HG02678 (cell line): ENCODE data around the gene MARK2.

Source experiments
- ATAC-seq: cut with Tn5 transposase; IDR thresholded peaks from one replicate; pipeline ENCODE4 v1.9.1; 2021; ENCODE audit warnings: mild to moderate bottlenecking, moderate library complexity; ENCODE audit not compliant: unreplicated experiment

Gene MARK2

GRCh38 chr11:63829823-63830489 lies 9.0 kb upstream of the MARK2 start:
- ATAC-seq, result no peak

DNA sequence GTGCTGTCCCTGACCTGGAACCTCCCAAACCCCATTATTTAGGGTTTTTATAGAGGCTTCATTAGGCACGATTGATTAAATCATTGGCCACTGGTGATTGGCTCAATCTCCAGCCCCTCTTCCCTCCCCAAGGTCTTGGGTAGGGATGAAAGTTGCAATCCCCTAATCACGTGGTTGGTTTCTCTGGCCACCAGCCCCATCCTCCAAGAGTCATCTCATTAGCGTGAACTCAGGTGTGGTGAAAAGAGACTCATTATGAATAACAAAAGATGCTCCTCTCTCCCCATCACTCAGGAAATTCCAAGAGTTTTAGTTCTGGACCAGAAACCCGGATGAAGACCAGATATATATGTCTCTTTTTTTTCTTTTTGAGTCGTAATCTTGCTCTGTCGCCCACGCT lies 7.6 kb upstream of the MARK2 start:
- ATAC-seq, result no peak

DNA sequence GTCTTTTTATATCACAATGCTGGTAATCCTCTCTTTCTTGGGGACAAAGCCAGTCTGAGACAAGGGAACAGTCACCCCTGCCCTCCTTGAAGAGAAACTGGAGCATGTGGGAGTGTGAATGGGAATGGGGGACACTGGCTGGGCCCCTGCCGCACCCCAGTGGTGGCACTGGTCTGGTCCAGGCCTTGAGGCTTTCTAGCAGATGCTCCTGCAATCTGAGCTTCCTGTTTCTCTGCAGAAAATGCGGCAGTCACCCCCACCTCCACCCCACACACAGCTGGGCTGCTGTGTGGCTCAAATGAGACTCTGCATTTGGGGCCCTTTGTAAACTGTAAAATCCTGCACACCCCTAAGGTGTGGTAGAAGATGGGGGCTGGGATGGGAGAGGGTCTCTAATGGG lies 6.6 kb upstream of the MARK2 start:
- no peak for ATAC-seq

DNA sequence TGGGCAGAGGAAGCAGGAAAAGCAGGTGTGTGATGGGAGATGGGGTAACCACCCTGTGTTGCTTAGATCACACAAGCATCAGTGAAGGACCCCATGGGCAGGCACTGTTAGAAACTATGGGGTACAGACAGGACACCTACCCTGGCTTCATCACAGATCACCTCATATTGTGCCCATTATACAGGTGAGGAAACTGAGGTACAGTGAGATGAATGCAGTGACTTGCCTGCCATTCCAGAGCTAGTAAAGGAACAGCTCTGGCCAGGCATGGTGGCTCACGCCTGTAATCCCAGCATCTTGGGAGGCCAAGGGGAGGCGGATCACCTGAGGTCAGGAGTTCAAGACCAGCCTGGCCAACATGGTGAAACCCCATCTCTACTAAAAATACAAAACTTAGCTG lies 5.9 kb upstream of the MARK2 start:
- no peak for ATAC-seq

DNA sequence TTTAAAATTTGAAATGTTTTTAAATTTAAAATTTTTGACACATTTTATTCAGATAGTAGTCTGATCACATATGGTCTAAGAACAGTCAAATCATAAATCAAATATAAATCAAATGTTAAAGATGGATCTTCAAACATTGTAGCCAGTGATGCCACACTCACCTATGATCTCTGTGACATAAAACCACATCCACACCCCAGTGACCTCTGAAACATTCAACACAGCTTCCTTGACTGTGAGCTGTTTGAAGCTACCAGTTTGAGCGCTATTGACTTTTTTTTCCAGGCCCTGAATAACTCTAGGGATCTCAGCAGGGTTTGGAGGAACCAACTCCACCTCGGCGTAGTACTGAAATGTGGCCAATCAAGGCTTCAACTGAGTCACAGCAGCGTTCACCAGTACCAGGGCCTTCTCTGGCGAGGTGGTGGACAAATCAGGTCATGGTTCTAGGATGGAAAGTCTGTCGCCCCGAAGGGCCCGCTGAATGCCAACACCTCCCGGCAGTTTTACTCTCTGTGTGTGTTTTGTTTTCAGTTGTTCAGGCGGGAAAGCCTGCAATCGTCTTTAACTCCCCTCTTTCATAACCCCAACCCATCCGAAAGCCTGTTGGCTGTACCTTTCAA lies 4.3 kb upstream of the MARK2 start:
- ATAC-seq, result no peak

DNA sequence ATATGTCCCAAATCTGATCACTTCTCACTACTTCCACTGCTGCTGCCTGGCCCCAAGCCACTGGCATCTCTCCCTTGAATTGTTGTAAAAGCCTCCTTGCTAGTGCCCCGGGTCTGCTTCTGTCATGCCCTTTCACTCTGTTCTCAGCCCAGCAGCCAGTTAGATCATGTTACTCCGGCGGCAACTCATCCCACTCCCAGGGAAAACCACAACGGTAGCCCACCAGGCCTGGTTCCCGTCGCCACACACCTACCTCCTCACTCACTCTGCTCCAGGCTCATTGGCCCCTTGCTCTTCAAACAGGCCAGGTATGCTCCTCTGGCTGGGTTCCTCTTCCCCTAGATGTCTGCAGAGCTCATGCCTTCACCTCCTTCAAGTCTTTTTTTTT lies 3.8 kb upstream of the MARK2 start:
- no peak for ATAC-seq

DNA sequence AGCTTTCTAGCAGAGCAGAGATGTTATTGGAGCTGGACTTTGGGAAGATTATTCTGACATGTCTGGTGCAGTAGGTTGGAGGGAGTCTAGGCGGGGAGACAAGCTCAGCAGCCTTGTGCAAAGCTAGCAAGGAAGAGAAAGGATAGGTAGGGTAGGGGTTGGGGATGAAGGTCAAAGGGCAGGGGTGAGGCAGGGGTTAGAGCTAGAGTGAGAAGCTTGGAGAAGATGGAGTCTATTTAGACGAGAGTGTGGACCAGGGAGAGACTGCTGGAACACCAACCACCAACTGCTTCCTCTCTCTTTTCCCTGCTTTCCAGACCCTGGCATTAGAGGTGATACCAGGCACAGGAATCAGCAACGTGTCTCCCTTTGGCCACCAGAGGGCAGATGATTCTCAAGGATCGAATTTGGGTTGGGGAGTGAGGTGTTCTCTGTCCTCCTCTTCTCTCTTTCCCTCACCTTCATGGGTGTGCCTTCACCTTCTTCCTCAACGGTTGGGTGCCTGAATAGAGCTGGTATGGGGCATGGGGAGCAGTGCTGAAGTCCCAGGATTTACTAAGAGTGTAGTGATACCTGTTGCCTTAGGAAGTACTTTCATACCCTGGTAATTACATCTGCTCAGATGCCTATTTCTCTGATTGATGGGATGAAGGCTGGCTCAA lies 1.8 kb upstream of the MARK2 start:
- ATAC-seq, result no peak

DNA sequence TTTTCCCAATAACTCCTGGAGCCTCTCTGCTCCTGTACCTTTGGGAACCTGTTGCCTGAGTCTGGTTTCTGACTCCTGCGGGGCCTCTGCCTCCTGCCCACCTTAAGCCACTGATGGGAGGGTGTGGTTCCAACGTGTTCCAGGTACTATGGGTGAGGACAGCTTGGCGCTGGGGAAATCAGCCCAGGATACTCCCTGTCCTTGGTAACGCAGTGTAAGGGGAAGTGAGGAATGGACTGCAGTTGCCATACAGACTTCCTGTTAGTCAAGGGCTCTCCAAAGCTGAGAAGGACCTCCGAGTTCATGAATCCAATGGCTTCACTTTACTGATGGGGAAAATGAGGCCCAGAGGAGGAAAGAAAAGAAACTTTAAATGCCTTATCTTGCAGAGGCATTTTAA lies 1.2 kb upstream of the MARK2 start:
- ATAC-seq, result no peak

DNA sequence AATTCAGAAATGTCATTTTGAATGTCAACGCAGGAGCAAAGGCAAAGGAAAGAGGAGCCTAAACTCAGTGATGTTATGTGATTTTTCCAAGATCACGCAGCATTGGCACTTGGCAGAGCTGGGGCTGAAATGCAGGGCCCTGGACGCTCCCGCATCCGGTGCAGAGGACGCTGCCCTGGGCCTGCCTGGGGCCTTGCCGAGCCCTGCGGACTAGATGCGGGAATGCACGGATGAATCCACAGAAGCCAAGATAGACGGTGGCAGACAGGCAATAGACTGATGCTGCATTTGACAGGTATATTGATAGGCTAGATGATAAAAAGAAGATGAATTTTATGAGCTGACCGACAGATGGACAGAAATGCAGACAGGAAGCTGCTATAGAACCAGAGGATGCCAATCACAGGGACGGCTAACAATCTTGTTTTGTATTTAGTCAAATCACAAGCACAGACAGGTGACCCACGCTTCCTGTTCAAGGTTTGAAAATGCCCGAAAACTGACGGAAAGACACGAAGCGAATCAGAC lies 696 bp upstream of the MARK2 start:
- ATAC-seq, result no peak

- ATAC-seq, result no peak
Observed at GRCh38 chr11:63839508-63840355, 822 bp downstream of the MARK2 start.

- ATAC-seq, result no peak
Observed at GRCh38 chr11:63840356-63841060, 1.6 kb downstream of the MARK2 start.

GRCh38 chr11:63841554-63841953 lies 2.6 kb downstream of the MARK2 start:
- ATAC-seq, result no peak

DNA sequence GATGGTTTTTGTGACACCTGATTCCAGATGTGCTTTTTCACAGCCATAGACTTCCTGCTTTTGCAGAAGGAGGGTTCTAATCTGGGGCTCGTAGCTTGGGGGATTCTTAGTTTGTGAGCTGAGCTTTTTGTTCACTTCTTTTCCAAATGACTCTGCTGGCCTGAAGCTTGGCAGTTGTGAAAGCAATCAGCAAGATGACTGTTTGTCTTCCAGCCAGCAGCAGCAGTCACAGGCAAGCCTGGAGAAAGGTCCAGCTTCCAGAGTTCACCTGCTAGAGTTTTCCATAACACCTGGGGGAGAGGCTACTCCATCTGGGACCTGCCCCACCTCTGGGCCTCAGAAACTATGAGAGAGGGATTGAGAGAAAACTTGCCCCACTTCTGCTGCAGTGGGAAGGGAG lies 4.1 kb downstream of the MARK2 start:
- ATAC-seq, result no peak

DNA sequence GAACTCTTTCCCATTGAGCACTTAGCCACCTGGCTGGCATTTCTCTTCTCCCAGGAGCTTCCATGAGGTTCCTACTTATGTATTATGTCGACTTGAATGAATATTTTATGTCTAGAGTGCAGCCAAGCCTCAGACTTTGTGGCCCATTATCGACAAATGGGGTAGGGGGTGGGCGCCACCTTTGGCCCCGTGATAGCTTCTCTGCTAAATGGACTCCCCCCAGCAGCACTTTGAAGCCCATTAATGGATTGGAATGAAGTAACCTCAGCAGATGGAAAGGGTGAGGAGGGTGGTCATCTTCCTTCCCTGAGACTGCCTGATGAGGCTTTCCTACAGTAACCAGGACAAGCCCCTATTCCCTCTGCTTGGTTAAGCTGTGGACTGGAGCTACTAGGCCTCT lies 5.9 kb downstream of the MARK2 start:
- ATAC-seq, result no peak

DNA sequence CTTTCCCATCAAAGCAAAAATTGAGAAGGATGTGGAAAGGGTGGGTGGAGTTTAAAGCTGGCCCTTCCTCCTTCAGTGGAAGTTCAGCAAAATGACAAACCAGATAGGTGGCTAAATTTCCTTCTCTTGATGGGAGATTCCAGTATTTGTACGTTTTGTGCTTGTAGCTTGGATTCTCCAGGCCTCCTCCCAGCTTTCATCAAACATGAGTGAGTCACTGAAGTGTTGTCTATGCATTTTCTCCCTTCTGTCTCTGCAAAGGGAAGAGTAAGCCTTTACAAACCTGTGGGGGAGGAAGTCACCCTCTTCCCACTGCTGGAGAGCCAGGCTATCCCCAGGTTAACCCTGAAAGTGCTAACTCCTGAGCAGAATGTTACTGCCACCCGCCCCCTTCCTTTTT lies 6.4 kb downstream of the MARK2 start:
- no peak for ATAC-seq

GRCh38 chr11:63845911-63846310 lies 7.0 kb downstream of the MARK2 start:
- ATAC-seq, result no peak

GRCh38 chr11:63846897-63847296 lies 8.0 kb downstream of the MARK2 start:
- ATAC-seq, result no peak

GRCh38 chr11:63847363-63847762 lies 8.5 kb downstream of the MARK2 start:
- no peak for ATAC-seq

GRCh38 chr11:63849691-63850090 lies 10.8 kb downstream of the MARK2 start:
- ATAC-seq, result no peak

- no peak for ATAC-seq
Observed at GRCh38 chr11:63850920-63851319, 12.0 kb downstream of the MARK2 start.

DNA sequence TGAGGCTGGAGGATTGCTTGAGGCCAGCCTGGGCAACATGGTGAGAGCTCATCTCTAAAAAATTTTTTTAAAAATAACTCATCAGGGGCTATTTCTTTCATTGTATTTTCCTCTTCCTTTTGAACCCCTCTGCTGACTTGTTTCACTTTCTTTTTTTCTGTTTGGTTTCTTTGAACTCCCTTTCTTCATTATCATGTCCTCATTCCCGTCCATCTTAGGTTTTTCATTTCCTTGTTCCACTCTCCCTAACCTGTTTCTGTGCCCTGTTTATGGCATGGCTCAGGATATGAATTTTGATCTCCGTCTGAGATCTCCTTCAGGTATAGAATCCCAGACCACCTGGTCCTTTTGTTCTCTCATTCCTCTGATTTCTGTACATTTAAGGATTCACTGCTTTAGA lies 12.5 kb downstream of the MARK2 start:
- no peak for ATAC-seq
